ENCODE results near the gene METTL24.

The METTL24 gene

GRCh38 chr6:110357664-110358552, at the start of gene METTL24:
Gene METTL24, minus strand, starts transcription at chr6:110358349. Its CDS starts 77 bp downstream, at chr6:110358272.
- no peak for DNase-seq

DNA sequence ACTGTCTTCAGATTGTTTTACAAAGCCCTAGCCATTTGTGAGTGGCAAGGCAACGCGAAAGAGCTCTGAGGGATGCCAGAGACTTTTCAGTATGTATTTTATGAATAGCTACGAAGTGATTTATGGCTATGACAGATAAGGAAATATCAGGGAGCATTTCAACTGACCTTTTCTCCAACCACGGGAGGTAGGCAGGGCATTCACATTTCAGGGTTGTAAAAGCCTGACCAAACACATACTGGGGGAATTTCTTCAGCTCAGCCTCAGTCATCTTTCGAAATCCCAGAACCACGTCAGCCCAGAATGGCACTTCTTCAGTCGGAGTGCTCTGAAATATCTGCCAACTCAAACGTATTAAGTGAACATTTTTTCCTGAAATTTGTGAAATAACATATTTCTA, 46.5 kb upstream of the METTL24 start:
- no peak for DNase-seq

GRCh38 chr6:110401585-110402176, 43.5 kb upstream of the METTL24 start:
- no peak for DNase-seq

GRCh38 chr6:110400208-110400607, 42.1 kb upstream of the METTL24 start:
- no peak for DNase-seq

DNA sequence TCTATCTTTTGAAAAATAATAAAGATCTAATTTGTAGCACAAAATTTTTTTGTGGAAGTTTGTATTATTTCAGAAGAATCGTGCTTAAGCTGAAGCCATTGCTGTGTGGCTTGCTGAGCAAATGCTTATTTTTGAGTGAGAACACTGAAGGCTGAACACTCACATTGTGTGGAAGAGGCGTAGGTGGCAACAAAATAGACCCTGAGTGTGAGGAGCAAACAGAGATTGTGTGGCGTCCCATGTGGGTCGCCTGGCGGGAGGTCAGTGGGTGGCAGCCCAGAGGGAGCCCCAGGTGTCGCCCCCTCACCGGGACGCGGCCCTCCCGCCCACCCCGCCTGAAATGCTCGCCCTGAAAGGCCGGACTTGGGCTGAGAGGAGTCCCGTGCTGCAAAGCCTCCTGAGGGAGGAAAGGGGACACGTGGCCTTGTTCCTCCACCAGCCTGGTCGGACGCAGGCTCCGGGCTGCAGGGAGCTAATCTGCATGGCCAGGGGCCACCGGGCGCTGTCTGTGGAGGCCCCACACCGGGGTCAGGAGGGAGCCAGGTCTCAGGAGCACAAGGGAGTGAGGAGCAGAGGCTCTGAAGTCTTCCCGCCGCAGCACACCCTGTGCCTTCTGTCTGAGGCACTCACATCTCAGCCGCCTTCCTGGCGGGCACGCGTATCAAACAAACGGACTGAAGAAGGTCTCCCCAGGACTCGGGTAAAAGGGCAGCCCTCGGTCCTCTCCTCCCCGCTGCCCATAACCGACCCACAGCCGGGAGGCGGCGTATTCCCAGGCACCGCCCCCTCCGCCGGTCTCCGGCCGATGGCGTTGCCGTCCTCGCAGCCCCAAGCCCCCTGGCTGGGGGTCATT, 41.3 kb upstream of the METTL24 start:
- DNase-seq = no peak

GRCh38 chr6:110398778-110399177, 40.6 kb upstream of the METTL24 start:
- DNase-seq = no peak

DNA sequence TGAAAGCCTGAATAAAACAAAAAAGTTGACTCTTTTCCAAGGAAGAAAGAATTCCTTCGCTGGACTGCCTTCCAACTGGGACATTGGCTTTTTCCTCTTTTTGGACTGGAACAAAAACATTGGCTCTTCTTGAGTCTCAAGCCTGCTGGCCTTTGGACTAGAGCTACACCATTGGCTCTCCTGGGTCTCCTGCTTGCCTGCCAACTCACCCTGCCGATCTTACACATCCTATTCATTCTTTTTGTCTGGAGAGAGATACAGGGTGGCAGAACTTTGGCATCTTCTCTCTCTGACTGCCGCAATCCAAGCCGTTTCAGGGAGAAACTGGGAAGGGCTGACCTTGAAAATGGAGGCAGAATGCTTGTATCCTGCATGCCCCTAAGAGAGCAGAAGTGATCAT, 37.1 kb upstream of the METTL24 start:
- no peak for DNase-seq

DNA sequence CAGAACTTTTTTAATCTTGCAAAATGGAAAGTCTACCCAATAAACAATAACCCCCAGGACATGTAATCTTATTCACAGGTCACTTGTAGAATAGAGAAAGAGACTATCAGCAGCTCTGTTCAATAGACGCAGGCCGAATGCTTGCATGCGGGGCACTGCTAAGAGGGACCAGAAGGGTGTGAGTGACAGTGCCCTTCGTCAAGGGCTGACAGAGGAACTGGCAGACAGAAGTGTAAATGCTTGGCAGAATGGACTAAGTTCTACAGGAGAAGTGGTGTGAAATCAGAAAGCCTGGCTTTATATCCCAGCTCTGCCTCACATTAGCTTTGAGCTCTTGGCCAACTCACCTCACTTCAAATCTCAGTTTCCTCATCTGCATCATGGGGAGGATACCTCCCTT, 36.3 kb upstream of the METTL24 start:
- no peak for DNase-seq

DNA sequence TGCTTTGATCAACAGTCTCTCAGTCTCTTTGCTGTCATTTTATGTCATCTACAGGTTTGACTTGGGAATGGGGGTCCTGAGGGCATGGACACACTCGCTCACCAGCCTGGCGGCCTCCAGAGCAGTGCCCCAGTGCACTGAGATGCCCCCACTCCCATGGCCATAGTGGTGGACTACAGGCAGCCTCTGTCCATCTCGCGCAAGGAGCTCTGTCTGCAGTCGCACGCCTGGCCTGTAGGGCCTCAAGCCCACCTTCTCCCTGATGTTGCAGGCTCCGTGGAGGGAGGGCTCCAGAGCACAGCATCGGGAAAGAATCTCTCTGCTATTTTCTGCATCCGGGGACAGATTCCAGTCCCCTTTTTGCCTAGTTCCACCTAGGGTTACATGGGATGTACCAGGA, 34.6 kb upstream of the METTL24 start:
- DNase-seq = no peak

DNA sequence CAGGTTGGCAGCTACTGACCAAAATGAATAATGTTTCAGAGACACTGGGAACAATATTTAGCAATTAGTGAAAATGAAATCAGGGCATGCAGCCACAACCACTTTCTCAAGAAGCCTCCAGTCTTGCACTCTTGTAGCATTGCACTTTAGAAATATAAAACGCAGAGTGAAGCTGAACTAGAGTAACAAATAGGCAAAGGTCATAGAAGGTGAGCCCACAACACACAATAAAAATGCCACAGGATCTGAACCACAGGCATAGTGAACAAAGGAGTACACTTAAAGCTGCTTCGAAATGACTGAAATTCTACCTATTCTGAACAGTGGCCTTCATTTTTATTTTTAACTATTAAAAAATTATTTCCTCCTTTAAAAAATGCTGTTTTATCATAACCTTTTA, 32.3 kb upstream of the METTL24 start:
- DNase-seq = no peak

GRCh38 chr6:110389689-110390382, 31.7 kb upstream of the METTL24 start:
- DNase-seq = no peak

GRCh38 chr6:110387986-110388385, 29.8 kb upstream of the METTL24 start:
- DNase-seq = no peak

- DNase-seq = no peak
Measured at GRCh38 chr6:110385458-110385863, 27.3 kb upstream of the METTL24 start.

DNA sequence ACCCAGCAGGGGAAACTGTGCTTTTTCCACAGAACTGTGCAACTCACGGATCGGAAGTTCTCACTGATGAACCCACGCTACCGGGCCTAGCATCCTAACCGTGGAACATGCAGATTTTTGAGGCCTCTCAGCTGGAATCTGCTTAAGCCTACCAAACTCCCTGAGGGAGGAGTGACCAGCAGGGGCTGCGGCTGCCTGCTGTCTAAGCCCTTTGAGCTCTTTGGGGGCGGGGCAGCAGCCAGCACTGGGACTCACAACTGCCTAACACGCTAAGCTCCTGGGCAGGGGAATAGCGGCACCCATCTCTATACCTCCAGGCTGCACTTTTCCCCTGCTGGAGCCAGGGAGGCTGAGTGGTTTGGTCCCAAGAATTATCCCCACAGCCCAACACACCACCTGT, 20.4 kb upstream of the METTL24 start:
- no peak for DNase-seq

DNA sequence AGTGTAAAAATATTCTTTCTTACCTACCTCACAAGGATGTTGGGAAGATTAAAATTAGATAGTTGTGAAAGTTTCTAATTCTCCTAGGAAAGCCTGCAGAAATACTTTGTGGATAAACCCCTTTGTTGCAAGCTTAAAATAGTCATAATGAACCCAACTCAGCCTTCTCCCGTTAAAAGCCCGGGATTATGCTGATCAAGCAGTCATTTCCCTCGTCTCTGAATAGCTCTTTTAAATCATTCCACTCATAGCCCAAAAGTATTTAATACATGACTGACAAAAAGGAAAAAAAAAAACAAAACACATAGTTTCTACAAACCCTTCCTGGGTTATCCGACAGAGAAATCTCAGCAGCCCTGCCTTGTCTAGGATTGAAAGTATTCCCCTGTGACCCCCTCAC, 10.9 kb upstream of the METTL24 start:
- no peak for DNase-seq

DNA sequence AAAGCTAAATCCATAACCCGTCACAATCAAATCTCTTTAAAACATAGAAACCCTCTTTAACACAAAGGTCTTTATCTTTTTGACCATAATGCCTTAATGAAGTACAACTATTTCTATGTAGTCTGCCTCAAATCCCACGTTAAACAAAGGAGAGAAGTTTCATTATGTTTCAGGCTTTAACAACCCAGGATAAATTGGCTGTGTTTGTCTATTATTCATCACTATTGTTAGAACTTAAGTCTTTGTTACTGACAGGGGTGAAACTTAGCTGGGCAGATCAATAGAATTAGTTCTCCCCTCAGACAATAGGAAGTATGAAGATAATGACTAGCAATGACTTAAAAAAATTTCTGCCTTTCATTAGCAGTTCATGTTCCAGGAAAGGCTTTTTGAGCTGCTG, 10.1 kb upstream of the METTL24 start:
- DNase-seq = no peak

GRCh38 chr6:110367825-110368224, 9.7 kb upstream of the METTL24 start:
- DNase-seq = no peak

DNA sequence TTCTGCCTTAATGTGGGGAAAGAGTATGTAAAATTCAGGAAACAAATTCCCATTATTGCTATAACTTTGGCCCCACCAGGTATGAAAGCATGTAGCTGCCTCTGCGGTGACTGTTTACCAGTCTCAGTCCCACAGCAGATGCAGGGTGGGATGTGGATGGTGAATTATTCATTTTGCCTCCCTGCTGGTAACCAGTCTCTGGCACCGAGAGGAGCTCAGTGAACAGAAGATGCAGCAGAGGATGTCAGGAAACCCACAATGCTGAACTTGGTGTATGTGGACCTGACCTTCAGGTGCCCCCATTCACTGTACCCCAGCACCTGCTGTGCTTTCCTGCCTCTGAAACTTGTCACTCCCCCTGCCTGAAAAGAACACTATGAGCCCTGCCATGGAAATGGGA, 8.8 kb upstream of the METTL24 start:
- DNase-seq = no peak

GRCh38 chr6:110366256-110366655, 8.1 kb upstream of the METTL24 start:
- no peak for DNase-seq

- DNase-seq = no peak
Measured at GRCh38 chr6:110364364-110365105, 6.4 kb upstream of the METTL24 start.

DNA sequence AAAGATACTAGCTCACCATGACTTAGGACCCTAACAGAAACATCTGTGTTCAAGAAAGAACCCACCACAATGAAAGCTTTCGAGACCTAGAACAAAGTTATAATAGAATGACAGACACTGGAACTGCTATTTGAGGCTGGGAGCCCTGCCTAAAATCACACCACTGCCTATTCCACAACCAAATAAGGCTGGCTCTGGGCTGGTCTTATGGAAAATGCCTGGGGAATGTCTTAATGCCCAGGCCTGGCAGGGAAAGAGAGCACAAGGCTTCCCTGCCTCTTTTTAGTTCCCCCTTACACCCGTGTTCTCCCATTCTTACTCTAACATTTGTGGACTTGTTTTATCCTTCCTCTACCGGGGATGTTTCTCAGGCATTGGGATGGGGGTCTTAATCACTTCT, 5.6 kb upstream of the METTL24 start:
- DNase-seq = no peak

DNA sequence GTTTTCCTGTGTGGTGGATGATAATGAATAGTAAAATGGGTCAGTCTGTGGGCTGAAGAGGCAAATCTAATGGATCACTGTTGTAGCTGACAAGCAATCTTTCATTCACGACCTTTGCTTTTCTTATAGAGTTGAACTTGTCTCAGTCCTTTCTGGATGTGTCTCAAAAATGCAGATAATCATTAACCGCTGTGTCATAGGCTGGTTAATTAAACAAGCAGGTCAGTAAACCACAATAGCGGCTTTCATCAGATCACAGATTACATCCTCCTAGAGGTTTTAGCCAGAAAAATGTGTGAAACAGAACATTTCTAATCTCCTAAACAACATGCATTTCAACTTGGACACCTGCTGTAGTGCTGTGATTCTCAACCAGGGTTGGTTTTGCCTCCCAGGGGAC, 2.5 kb upstream of the METTL24 start:
- DNase-seq = no peak
